Measurements from ENCODE around the gene LRMDA.

- no peak for TF ChIP-seq CTCF (IDR thresholded peaks at IDR 0.05)
- no peak for TF ChIP-seq EZH2 (IDR thresholded peaks at IDR 0.05)
Observed at GRCh38 chr10:75662715-75663114, 231.3 kb downstream of the LRMDA start.

Data from neural progenitor cell (in vitro differentiated cells).